NCI-H128 (cell line): ENCODE results near the gene OR13C2.
"Not testable (repeated sequence)": the region's sequence is repeated elsewhere in the genome, so short reads cannot be mapped to it uniquely, and the experiment has no call there.

Source experiments
- DNase-seq: peaks from one replicate; lab custom pipeline; 2025; ENCODE audit not compliant: unreplicated experiment; lab: John Stamatoyannopoulos, UW

Gene OR13C2, protein sequence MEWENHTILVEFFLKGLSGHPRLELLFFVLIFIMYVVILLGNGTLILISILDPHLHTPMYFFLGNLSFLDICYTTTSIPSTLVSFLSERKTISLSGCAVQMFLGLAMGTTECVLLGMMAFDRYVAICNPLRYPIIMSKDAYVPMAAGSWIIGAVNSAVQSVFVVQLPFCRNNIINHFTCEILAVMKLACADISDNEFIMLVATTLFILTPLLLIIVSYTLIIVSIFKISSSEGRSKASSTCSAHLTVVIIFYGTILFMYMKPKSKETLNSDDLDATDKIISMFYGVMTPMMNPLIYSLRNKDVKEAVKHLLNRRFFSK

DNA sequence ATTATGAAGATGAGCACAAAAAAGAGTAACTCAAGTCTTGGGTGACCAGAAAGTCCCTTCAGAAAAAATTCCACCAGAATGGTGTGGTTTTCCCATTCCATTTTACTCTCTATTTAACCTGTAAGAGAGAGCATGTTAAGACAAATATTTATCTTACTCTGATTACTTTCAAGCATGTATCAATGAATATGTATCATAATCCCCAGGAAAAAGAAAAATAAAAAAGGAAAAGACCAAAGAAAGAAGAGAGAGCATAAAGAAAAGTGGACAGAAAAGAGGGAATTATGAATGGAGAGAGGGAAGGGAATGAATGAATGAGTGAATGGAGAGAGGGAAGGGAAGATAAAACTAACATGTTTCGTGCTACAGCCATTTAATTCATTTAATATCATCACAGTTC, at the start of gene OR13C2:
Gene OR13C2 (minus strand): TSS at position 101 of the 400 bp plus-strand sequence. CDS start 0 bp downstream, at position 101.
- not testable (repeated sequence) for DNase-seq

DNA sequence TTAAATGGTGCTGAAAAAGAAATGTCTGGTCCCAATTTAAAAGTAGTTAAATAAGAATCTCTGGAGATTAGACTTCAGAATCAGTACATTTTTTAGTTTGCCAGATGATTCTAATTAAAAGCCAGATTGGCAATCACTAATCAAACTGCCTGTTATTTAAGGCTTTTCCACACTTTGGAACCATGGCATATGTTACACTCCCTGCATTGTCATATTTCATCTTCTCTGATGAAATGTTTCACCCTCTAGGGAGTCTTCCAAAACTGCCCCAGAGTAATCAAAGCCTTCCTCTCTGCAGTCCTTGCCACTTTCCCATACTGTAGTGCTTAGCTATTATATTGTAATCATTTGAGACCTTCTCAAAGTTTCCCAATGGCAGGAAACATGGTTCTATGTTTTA, 30.0 kb upstream of the OR13C2 start:
- no peak for DNase-seq

DNA sequence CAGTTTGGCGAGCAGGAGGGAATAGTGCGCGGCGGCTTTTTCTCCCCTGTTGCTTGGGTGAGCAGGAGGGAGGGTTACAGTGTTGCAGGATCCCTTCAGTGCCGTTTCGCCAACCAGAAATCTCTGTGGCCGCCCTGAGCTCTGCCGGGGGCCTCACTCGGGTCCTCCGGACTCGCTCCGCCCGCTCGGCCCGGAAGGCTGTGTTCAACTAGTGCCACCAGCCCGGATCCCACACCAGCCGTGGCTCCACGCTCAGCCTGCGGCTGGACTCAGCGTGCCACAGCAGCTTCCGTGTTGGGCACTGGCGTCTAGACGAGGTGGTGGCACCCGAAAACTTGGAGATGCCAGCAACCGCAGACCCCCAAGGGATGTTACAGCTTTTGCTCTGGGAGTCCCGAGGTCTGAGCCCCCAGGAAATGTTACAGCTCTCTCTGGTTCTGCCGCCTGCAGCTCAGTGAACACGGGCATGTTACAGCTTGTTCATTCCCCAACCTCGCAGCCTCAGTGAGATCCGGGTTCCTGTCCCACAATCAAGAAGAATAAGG, 28.6 kb upstream of the OR13C2 start:
- no peak for DNase-seq

DNA sequence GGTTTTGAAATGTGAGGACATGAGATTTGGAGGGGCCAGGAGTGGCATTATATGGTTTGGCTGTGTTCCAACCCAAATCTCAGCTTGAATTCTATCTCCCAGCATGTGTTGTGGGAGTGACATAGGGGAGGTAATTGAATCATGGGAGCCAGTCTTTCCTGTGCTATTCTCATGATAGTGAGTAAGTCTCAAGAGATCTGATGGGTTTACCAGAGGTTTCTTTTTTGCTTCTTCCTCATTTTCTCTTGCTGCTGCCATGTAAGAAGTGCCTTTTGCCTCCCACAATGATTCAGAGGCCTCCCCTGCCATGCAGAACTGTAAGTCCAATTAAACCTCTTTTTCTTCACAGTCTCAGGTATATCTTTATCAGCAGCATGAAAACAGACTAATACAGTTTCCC, 20.5 kb upstream of the OR13C2 start:
- not testable (repeated sequence) for DNase-seq

DNA sequence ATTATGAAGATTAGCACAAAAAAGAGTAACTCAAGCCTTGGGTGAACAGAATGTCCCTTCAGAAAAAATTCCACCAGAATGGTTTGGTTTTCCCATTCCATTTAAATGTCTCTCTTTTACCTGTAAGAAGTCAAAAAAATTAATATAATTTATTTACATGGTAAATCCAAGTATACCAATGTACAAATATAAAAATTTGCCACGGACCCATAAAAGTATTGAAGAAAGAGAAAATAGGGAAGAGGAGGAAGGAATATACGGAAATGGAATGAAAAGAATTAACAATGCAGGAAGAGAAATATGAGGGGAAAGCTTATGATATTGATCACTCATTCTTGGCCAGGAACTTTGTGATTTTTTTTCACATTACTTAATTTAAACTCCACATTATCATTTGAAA, 12.7 kb upstream of the OR13C2 start, which contains the start of gene OR13C9:
Gene OR13C9 (minus strand): TSS at position 101 of the 400 bp plus-strand sequence. CDS start 0 bp downstream, at position 101.
- DNase-seq: no peak

DNA sequence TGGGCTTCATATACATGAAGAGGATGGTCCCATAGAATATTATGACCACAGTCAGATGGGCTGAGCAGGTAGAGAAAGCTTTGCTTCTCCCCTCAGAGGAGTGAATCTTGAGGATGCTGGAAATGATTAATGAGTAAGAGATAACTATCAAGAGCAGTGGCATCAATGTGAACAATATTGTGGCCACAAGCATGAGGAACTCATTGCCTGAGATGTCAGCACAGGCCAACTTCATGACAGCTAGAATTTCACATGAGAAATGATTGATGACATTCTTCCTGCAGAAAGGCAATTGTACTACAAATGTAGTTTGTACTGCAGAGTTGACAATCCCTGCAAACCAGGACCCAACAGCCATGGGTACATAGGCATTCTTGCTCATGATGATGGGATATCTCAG, 12.0 kb upstream of the OR13C2 start:
- no peak for DNase-seq

DNA sequence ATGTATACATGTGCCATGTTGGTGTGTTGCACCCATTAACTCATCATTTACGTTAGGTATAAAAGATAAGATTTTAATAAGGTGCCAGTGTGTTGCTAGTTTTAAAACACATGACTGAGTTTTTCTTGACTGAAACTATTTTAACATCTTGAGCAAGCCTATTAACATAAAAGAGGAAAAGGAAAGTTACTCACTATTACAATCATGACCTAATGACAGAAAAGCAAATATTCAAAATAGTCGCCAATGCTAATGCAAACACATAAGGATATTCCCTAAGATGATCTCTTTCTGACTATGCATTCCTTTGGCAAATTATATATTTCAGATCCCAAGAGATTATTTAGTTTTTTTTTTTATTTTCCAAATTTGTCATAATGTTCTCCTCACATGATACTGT, 5.8 kb upstream of the OR13C2 start:
- no peak for DNase-seq

DNA sequence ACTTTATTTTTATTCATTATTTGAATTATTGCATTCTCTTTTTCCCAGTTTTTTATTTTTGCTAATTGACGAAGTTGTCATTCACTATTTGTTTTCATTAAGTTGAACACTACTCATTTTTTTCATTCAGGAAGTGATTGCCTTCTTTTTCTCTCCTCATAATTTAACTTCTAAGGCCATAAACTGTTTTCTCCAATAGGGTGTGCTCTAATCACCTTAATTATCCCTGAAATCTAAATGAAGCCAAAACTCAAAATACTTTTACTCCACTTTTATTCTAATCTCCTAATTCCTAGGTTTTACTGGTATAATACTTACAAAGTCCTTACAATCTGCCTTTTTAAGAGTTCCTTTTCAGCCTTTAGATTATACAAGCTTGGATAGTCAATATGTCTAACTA, 2.9 kb upstream of the OR13C2 start:
- DNase-seq: no peak

DNA sequence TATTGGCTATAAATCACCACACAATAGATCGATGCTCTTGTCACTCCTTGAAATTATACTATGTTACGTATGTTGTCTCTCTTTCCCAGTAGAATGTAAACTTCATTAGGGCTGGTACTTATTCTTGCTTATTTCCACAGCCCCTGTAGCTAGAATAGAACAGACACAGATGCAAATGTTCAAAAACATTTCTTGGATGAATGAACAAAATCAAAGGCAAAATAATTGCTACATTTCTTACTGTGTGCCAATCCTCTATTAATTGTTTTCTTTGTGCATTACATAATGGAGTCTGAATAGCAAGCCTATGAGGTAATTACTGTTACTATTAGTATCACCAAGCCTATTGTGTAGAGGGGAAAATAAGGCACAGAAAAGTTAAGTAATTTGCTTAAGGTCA, 725 bp upstream of the OR13C2 start:
- no peak for DNase-seq

DNA sequence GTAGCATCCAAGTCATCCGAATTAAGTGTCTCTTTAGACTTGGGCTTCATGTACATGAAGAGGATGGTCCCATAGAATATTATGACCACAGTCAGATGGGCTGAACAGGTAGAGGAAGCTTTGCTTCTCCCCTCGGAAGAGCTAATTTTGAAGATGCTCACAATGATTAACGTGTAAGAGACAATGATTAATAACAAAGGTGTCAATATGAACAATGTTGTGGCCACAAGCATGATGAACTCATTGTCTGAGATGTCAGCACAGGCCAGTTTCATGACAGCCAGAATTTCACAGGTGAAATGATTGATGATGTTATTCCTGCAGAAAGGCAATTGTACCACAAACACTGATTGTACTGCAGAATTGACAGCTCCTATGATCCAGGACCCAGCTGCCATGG, 626 bp downstream of the OR13C2 start:
- no peak for DNase-seq

DNA sequence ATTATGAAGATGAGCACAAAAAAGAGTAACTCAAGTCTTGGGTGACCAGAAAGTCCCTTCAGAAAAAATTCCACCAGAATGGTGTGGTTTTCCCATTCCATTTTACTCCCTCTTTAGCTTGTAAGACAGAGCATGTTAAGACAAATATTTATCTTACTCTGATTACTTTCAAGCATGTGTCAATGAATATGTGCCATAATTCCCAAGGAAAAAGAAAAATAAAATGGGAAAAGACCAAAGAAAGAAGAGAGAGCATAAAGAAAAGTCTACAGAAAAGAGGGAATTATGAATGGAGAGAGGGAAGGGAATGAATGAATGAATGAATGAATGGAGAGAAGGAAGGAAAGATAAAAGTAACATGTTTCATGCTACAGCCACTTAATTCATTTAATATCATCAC, 6.1 kb downstream of the OR13C2 start, which contains the start of gene OR13C5:
Gene OR13C5 (minus strand): TSS at position 101 of the 400 bp plus-strand sequence. CDS start 0 bp downstream, at position 101.
- not testable (repeated sequence) for DNase-seq

DNA sequence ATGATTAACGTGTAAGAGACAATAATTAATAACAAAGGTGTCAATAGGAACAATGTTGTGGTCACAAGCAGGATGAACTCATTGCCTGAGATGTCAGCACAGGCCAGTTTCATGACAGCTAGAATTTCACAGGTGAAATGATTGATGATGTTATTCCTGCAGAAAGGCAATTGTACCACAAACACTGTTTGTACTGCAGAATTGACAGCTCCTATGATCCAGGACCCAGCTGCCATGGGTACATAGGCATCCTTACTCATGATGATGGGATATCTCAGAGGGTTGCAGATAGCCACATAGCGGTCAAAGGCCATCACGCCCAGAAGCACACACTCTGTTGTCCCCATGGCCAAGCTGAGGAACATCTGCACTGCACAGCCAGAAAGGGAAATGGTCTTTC, 6.7 kb downstream of the OR13C2 start:
- not testable (repeated sequence) for DNase-seq

DNA sequence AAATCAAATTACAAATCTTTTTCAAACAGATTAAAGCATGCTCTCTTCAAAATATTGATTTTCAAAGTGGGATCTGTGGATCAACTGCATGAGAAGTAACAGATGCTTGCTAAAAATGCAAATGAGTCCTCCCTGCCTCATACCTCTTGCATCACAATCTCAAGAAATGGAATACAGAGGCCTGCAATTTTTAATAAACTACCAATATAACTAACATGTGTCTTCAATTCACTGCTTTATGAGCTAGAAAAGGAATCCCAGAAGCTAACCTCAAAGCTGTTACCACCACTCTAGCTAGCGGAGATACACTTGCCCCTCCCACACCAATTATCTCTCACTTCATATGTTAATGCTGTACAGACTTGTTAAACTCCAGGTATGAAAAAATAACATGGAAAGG, 15.8 kb downstream of the OR13C2 start:
- DNase-seq: no peak

DNA sequence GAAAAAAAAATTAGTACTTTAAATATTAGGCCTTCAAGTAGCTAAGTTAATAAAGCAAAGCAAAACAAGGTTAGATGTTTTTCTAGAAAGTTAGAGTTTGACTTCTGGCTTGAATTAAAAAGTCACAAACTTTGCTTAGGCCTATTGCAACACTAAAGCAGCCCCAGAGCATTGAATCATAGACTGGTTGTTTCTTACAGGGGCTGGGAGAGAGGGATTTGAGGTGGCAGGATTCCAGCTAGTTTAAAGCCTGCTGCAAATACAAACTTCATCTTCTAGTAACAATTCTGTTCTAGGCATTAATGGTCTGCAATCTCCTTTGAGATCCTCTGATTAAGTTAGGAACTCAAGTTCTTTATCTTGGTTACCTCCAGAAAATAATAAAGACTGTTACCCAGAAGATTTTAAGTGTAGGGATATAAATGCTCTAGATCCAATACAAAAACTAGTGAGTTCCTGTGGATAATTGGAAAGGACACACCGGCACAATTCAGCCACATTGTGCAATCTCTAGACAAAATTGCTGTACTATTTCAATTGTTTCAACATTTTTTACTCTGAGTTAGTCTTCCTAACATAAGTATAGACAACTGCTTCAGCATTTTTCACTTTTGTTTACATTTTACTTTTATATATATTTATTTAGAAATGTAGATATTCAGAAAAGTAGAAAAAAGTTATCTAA, 18.8 kb downstream of the OR13C2 start:
- no peak for DNase-seq

DNA sequence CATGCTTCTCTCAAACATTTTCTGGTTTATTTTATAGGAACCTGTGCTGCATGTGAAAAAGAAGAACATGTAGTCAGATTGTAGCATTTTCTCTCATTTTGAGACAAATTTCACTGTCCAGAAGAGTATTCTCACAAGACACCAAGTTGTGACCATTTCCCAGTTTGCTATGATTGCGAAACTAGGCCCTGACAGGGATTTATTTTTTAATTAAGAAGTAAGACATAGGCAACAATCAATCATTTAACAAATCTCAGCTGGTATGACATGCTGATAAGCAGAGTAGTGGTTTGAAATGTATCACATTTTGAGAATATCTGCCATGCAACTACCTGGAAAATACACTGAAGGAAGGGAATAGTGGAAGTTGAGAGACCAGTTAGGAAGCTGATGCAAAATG, 24.9 kb downstream of the OR13C2 start:
- no peak for DNase-seq

DNA sequence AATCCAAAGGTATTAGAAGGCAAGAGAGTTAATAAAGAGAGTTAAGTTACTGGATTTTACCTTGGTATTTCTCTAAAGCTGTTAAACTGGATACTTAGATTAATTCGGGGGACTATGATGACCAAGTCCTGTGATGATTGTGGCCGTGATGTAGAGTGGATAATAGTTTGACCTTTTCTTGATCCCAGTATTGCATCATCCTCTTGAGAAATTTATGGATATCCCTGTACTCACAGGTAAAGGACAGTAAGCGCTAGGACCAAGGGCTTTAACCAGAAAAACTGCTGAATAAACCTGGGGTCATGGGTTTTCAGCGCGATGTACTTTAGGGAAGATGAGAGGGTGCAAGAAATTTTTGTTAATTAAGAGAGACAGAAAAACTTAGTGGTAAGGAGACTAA, 28.2 kb downstream of the OR13C2 start:
- DNase-seq: no peak

DNA sequence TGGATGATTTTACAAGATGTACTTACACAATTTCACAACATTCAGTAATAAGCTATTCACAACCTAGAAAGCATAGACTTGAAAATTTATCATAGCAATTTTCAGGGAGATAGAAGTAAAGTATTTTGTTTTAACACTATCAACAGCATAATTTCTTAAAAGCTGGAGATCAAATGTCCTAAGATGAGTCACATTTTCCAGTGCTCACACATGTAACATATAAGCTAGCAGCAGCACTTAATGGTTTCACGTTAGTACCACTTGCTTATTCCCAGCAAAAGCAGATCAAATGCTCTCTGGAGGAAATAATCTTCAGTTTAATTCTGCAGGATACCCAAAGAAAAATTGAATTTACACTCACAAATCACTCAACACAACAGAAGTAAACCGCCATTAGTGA, 30.0 kb downstream of the OR13C2 start:
- no peak for DNase-seq

DNA sequence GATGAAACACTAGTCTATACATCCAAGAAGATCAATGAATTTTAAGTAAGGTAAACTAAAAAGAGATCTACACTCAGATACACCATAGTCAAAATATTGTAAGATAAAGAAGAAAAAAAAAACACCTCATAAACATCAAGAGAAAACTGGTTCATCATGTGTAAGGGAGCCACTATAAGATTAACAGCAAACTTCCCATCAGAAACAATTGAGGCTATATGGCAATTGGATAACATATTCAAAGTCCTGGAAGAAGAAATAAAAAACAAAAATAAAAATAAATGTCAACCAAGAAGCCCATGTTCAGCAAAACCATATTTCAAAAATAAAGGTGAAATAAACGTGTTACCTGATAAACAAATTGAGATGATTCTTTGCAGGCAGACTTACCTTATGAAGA, 32.8 kb downstream of the OR13C2 start:
- no peak for DNase-seq

DNA sequence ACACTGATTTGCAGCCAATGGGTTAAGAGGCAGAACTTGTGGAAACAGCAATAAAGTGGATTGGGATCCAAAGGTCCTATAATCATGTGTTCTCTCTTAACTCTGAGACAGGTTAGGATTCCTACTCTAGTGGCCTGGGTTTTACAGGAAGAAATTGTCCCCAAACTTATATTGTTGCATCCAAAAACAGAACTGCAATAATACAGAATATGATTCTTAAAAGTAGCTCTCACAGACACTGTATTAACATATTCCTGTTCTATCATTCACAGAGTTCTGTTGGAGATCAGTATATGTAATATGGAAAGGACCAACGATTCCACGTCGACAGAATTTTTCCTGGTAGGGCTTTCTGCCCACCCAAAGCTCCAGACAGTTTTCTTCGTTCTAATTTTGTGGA, 36.6 kb downstream of the OR13C2 start, which contains the start of gene OR13C8:
Gene OR13C8 (plus strand): TSS at position 301 of the 400 bp plus-strand sequence. CDS start 0 bp downstream, at position 301.
- no peak for DNase-seq

DNA sequence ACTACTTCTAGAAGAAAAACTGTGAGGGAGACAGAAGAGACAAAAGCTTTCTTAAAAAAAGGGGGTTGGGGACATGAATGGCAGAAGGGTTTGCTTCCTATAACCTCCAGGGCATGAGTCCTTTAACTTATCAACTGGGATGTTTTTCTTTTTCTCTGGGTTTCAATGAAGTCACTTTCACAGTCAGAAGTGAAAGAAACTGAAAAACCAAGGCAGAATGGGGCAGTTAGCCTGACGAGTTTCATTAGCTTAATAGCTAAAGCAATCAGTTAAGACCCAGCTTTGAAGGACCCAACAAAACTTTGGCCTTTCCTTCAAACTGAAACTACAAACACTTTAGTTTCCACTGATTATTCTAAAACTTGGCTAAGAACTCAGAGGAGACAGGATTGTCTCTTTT, 41.1 kb downstream of the OR13C2 start:
- DNase-seq: no peak

DNA sequence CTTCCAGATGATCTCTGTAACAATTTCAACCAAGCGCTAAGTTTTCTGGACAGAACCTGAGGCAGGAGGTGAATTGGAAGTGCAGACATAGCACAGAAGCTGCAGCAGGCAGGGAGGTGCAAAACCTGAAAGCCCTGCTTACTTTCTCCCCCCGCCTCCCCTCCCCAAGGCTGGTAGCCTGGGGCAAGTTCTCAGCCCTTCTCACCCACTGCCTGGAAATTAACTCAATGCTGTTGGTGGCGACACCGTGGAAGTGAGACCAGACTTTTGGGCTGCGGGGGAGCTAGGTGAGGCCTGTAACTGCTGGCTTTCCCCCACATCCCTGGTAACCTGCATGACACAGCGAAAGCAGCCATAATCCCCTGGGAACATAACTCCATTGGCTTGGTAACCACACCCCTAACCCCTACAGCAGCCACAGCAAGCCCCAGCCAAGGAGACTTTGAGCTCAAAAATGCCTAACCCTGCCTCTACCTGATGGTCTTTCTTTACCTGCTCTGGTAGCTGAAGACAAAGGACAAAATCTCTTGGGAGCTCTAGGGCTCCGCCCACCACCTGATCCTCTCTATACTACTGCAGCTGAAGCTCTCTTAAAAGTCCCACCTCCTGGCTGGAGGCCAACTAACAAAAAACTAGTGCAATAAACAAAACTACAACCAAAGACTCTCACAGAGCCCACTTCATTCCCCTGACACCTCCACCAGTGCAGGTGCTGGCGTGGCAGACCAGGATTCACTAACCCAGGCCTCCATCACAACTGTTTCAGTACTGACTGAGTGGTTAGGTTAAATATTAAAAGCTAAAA, 48.4 kb downstream of the OR13C2 start:
- no peak for DNase-seq
